Measurements from ENCODE around the gene HYI. TPM values are rescaled to one million over a fixed set of nuclear protein-coding genes. Genes with fewer than 3 reads are reported as not detected.

HYI gene
- total RNA-seq, 2 donors from 2014 or later = 34.4 to 34.8 TPM

DNA sequence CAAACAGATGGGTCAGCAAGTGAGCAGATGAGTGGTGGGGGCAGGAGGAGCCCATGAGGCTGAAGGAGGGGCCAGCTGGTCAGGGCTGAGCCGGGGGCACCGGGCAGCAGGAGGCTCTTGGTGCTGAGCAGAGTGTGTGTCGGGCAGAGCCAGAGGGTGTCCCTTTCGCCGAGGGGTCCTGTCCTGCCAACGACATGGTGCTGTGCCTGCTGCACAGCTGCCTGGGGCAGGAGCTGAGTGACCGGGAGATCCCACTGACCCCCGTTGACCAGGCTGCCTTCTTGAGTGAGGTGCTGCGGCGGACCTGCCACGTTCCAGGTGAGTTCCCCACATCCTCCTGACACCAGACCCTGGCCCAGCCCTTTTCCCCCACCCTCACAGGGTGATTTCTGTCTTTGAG, 27.5 kb downstream of the HYI start:
- Histone ChIP-seq H3K4me3 (ENCODE audit: low read length) (no peak overlapping the region), H3K27me3 (ENCODE audit: control insufficient read depth, insufficient read depth, low read length, poor library complexity, severe bottlenecking) (no peaks in the 10 kb centered on the region), H3K4me1 (ENCODE audit: control insufficient read depth, insufficient read depth, low read length) (no peaks in the 10 kb centered on the region), H3K36me3 (ENCODE audit: control insufficient read depth, insufficient read depth, low read length) (peaks cover 57% of the 10 kb centered on the region), H3K27ac (ENCODE audit: low read depth, low read length) (no peak overlapping the region), H3K9me3 (ENCODE audit: control insufficient read depth, low read length) (no peaks in the 10 kb centered on the region), H3K9ac (ENCODE audit: extremely low read depth, low read length, poor library complexity, severe bottlenecking) (no peak overlapping the region)
- H3K27ac Mint-ChIP-seq = no peak overlapping the region
- 94 to 100% methylated on average over 5 to 11 of the region's 11 CpGs for WGBS, 2 experiments (ENCODE audit: insufficient coverage in 1 of 2, insufficient read length in 1 of 2)
- DNase-seq = no peak
- H3K4me1 Mint-ChIP-seq = no peaks in the 10 kb centered on the region
- peaks cover 81% of the 10 kb centered on the region for H3K36me3 Mint-ChIP-seq (ENCODE audit: low read depth)
- no peak for TF ChIP-seq CTCF (conservative IDR thresholded peaks at IDR 0.05)
- H3K4me3 Mint-ChIP-seq = no peak overlapping the region
- no peaks in the 10 kb centered on the region for H3K27me3 Mint-ChIP-seq (ENCODE audit: insufficient read depth)
- no peaks in the 10 kb centered on the region for H3K9me3 Mint-ChIP-seq

DNA sequence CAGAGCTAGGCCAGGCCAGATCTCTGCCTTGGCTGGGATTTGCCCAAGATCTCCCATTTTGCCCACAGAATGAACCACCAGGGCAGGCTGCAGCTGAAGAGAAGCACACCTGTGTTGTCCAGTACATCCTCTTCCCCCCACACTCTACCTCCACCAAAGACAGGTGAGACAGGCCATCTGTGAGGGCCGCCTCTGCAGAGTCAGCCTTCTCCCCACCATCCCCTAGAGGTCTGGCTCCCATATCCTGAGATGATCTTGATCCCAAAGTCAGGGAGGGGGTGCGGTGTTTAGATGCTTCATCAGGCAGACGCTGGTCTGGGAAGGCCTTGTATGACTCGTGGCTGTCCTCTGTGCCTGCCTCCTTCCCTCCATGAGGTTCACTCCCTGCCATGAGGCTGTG, 28.7 kb downstream of the HYI start:
- Mint-ChIP-seq H3K9me3 (no peaks in the 10 kb centered on the region), H3K27me3 (ENCODE audit: insufficient read depth) (no peaks in the 10 kb centered on the region), H3K4me1 (no peaks in the 10 kb centered on the region), H3K4me3 (no peak overlapping the region), H3K27ac (no peak overlapping the region), H3K36me3 (ENCODE audit: low read depth) (peaks cover 79% of the 10 kb centered on the region)
- no peaks in the 10 kb centered on the region for H3K27me3 ChIP-seq (ENCODE audit: control insufficient read depth, insufficient read depth, low read length, poor library complexity, severe bottlenecking)
- no peak for TF ChIP-seq CTCF (conservative IDR thresholded peaks at IDR 0.05)
- H3K4me1 ChIP-seq (ENCODE audit: control insufficient read depth, insufficient read depth, low read length) = no peaks in the 10 kb centered on the region
- H3K4me3 ChIP-seq (ENCODE audit: low read length) = no peak overlapping the region
- peaks cover 61% of the 10 kb centered on the region for H3K36me3 ChIP-seq (ENCODE audit: control insufficient read depth, insufficient read depth, low read length)
- WGBS, 2 experiments (ENCODE audit: insufficient coverage in 1 of 2, insufficient read length in 1 of 2) = 89 to 100% methylated on average over 2 to 4 of the region's 4 CpGs
- H3K9me3 ChIP-seq (ENCODE audit: control insufficient read depth, low read length) = no peaks in the 10 kb centered on the region
- no peak overlapping the region for H3K27ac ChIP-seq (ENCODE audit: low read depth, low read length)
- no peak overlapping the region for H3K9ac ChIP-seq (ENCODE audit: extremely low read depth, low read length, poor library complexity, severe bottlenecking)
- DNase-seq = no peak

DNA sequence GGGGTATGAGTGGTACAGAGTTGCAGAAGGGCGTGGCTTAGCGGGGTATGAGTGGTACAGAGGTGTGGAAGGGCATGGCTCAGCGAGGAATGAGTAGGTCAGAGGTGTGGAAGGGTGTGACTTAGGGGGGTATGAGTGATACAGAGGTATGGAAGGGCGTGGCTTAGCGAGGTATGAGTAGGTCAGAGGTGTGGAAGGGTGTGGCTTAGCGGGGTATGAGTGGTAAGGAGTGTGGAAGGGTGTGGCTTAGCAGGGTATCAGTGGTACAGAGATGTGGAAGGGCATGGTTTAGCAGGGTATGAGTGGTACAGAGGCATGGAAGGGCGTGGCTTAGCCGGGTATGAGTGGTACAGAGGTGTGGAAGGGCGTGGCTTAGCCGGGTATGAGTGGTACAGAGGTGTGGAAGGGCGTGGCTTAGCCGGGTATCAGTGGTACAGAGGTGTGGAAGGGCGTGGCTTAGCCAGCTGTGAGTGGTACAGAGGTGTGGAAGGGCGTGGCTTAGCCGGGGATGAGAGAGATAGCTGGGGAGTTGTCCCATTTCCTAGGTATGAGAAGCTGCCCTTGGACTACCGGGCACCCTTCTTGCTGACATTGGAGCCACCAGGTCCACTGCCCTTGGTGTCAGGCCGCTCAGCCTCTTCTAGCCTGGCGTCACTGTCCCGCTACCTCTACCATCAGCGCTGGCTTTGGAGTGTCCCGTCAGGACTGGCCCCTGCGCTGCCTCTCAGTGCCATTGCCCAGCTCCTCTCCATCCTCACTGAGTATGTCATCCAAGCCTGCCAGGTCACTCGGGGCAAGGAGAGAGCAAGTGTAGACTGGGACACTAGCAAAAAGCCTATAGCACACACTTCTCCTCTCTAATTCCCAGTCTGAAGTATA, 29.8 kb downstream of the HYI start:
- H3K27me3 Mint-ChIP-seq (ENCODE audit: insufficient read depth) = no peaks in the 10 kb centered on the region
- no peak for DNase-seq
- Histone ChIP-seq H3K27me3 (ENCODE audit: control insufficient read depth, insufficient read depth, low read length, poor library complexity, severe bottlenecking) (no peaks in the 10 kb centered on the region), H3K36me3 (ENCODE audit: control insufficient read depth, insufficient read depth, low read length) (peaks cover 62% of the 10 kb centered on the region), H3K4me1 (ENCODE audit: control insufficient read depth, insufficient read depth, low read length) (no peaks in the 10 kb centered on the region), H3K9me3 (ENCODE audit: control insufficient read depth, low read length) (no peaks in the 10 kb centered on the region), H3K4me3 (ENCODE audit: low read length) (no peak overlapping the region), H3K27ac (ENCODE audit: low read depth, low read length) (no peak overlapping the region), H3K9ac (ENCODE audit: extremely low read depth, low read length, poor library complexity, severe bottlenecking) (no peak overlapping the region)
- no peaks in the 10 kb centered on the region for H3K4me1 Mint-ChIP-seq
- no peak overlapping the region for H3K27ac Mint-ChIP-seq
- H3K9me3 Mint-ChIP-seq = no peaks in the 10 kb centered on the region
- no peak overlapping the region for H3K4me3 Mint-ChIP-seq
- peaks cover 77% of the 10 kb centered on the region for H3K36me3 Mint-ChIP-seq (ENCODE audit: low read depth)
- no peak for TF ChIP-seq CTCF (conservative IDR thresholded peaks at IDR 0.05)
- WGBS, 2 experiments (ENCODE audit: insufficient coverage in 1 of 2, insufficient read length in 1 of 2) = 94 to 98% methylated on average over 16 to 23 of the region's 23 CpGs
